Tibial artery (tissue), 4 donors: ENCODE data around the gene FBN1.

Experiments
- DNase-seq, 2 donors: peaks; one replicate each; pipeline ENCODE4 v3.0.0-alpha.2; 2019
- H3K27ac ChIP-seq, 2 donors: fragments of 200-600 bp; sonication (generic) in 1 of 2; 1 replicate in 1 of 2; 2 replicates in 1 of 2; pipeline ENCODE4 v1.5.1; 2018 to 2019; ENCODE audit warnings: mild to moderate bottlenecking in 1 of 2
- H3K27me3 ChIP-seq, 2 donors: fragments of 200-600 bp; sonication (generic) in 1 of 2; one replicate each; pipeline versions ENCODE4 v1.5.1 to v1.6.0; 2016 to 2019
- H3K36me3 ChIP-seq, 3 donors: fragments of 200-600 bp; sonication (generic) in 2 of 3; one replicate each; pipeline ENCODE4 v1.5.1; 2016 to 2019; ENCODE audit warnings: mild to moderate bottlenecking in 2 of 3
- H3K4me1 ChIP-seq, 4 donors: fragments of 200-600 bp; sonication (generic) in 2 of 4; 1 replicate in 3 of 4; 2 replicates in 1 of 4; pipeline ENCODE4 v1.5.1; 2016 to 2019
- H3K4me3 ChIP-seq, 2 donors: fragments of 200-600 bp; sonication (generic) in 1 of 2; 1 replicate in 1 of 2; 2 replicates in 1 of 2; pipeline ENCODE4 v1.5.1; 2018 to 2019; ENCODE audit warnings: mild to moderate bottlenecking in 2 of 2
- H3K9me3 ChIP-seq, 3 donors: fragments of 200-600 bp; sonication (generic) in 1 of 3; one replicate each; pipeline ENCODE4 v1.5.1; 2016 to 2019
- CTCF ChIP-seq, 2 experiments: fragments of 200-600 bp in 1 of 2; fragments of 450-650 bp in 1 of 2; IDR thresholded peaks; one replicate each; pipeline ENCODE4 v1.5.1; 2017 to 2019; ENCODE audit warnings: antibody characterized with exemption in 2 of 2, mild to moderate bottlenecking in 1 of 2, moderate library complexity in 1 of 2
- intact Hi-C: fragments of 100-400 bp; cut with DNase I; formaldehyde crosslinking; loops from one replicate; pipeline ENCODE4 v1.15.0; 2023; ENCODE audit warnings: low total_unique reads

The FBN1 gene

GRCh38 chr15:48643776-48644466, 1.6 kb downstream of the FBN1 start:
- peaks cover 0 to 55% (median 26%) of the 10 kb centered on the region in 4 donors for H3K4me1 ChIP-seq
- no peaks in the 10 kb centered on the region for H3K9me3 ChIP-seq
- no peak for TF ChIP-seq CTCF (IDR thresholded peaks at IDR 0.05)
- H3K27me3 ChIP-seq: no peaks in the 10 kb centered on the region
- H3K4me3 ChIP-seq: peak overlapping the region; percentile 93 to 98
- peak overlapping the region; percentile 93 to 99 for H3K27ac ChIP-seq
- DNase-seq: no peak
- H3K36me3 ChIP-seq: no peaks in the 10 kb centered on the region
- intact Hi-C loops: loop anchor here (10.0 kb wide), 1 partner anchor 161 kb away; no protein-coding TSS in a partner anchor

GRCh38 chr15:48643206-48643605, 2.3 kb downstream of the FBN1 start:
- no peak for DNase-seq
- H3K4me3 ChIP-seq: peak overlapping the region; percentile 93 to 98
- intact Hi-C loops: loop anchor here (10.0 kb wide), 1 partner anchor 162 kb away; no protein-coding TSS in a partner anchor
- no peaks in the 10 kb centered on the region for H3K36me3 ChIP-seq
- no peaks in the 10 kb centered on the region for H3K27me3 ChIP-seq
- H3K9me3 ChIP-seq: no peaks in the 10 kb centered on the region
- peaks cover 0 to 62% (median 26%) of the 10 kb centered on the region in 4 donors for H3K4me1 ChIP-seq
- TF ChIP-seq CTCF (IDR thresholded peaks at IDR 0.05): no peak
- H3K27ac ChIP-seq: peak overlapping the region; percentile 93 to 99

GRCh38 chr15:48642795-48643194, 2.7 kb downstream of the FBN1 start:
- H3K36me3 ChIP-seq: no peaks in the 10 kb centered on the region
- H3K27me3 ChIP-seq: no peaks in the 10 kb centered on the region
- peak overlapping the region; percentile 93 to 98 for H3K4me3 ChIP-seq
- no peak for DNase-seq
- H3K9me3 ChIP-seq: no peaks in the 10 kb centered on the region
- intact Hi-C loops: loop anchor here (10.0 kb wide), 1 partner anchor 162 kb away; no protein-coding TSS in a partner anchor
- TF ChIP-seq CTCF (IDR thresholded peaks at IDR 0.05): no peak
- peaks cover 0 to 67% (median 26%) of the 10 kb centered on the region in 4 donors for H3K4me1 ChIP-seq
- H3K27ac ChIP-seq: peak overlapping the region; percentile 93 to 99

- H3K27ac ChIP-seq: peak overlapping the region; percentile 93 to 99
- TF ChIP-seq CTCF (IDR thresholded peaks at IDR 0.05): peak in 1 of 2 experiments; percentile 26
- DNase-seq: no peak
These were observed 4.1 kb downstream of the FBN1 start for GRCh38 chr15:48641416-48641815.

GRCh38 chr15:48638963-48639362, 6.5 kb downstream of the FBN1 start:
- no peak for TF ChIP-seq CTCF (IDR thresholded peaks at IDR 0.05)
- peaks cover 0 to 94% (median 21%) of the 10 kb centered on the region in 4 donors for H3K4me1 ChIP-seq
- H3K4me3 ChIP-seq: no peak overlapping the region
- H3K27ac ChIP-seq: no peak overlapping the region
- intact Hi-C loops: no loop called here
- no peaks in the 10 kb centered on the region for H3K9me3 ChIP-seq
- no peaks in the 10 kb centered on the region for H3K36me3 ChIP-seq
- no peak for DNase-seq
- H3K27me3 ChIP-seq: no peaks in the 10 kb centered on the region

More at GRCh38 chr15:48641416-48641815, 4.1 kb downstream of the FBN1 start:
- Histone ChIP-seq H3K4me1 (peaks cover 0 to 74% (median 23%) of the 10 kb centered on the region in 4 donors), H3K9me3 (no peaks in the 10 kb centered on the region), H3K36me3 (no peaks in the 10 kb centered on the region), H3K4me3 (peak overlapping the region; percentile 40 to 98), H3K27me3 (no peaks in the 10 kb centered on the region)
- intact Hi-C loops: loop anchor here (10.0 kb wide), 1 partner anchor 163 kb away; no protein-coding TSS in a partner anchor
